ENCODE measurements around the gene ZNF710. TPM values are rescaled to one million over a fixed set of nuclear protein-coding genes. Genes with fewer than 3 reads are reported as not detected.
A peak's percentile ranks its signal among the peaks of the same experiment; 100 is the strongest.

The ZNF710 gene
- total and polyA plus RNA-seq, 2 donors (not counting 3 experiments of a cell fraction or from before 2014, with no cell fraction given) = 8.9 to 32.4 TPM

- no peak overlapping the region for H3K4me2 ChIP-seq (ENCODE audit: insufficient read depth, low read length)
- no peaks in the 10 kb centered on the region for H3K4me1 ChIP-seq (ENCODE audit: control insufficient read depth, extremely low read depth, insufficient read depth, low read length)
- FAIRE-seq (no peak), DNase-seq (ENCODE audit: low read depth, low spot score) (no peak)
- H3K9me3 ChIP-seq (replicated peaks; ENCODE audit: control insufficient read depth, insufficient read depth, low read length) = no peaks in the 10 kb centered on the region
- H3K36me3 ChIP-seq (ENCODE audit: control insufficient read depth in 2 of 2, extremely low read depth in 1 of 2, insufficient read depth in 2 of 2, low read length in 2 of 2) = peaks cover 0 to 36% of the 10 kb centered on the region in 2 experiments
- H4K20me1 ChIP-seq (replicated peaks; ENCODE audit: control insufficient read depth, extremely low read depth, insufficient read depth, low read length) = no peaks in the 10 kb centered on the region
- ChIA-PET CTCF (interaction anchor here (1.5 to 5.0 kb wide), 4 partner anchors 108 to 209 kb away, joined by 3 to 24 read pairs (median 5); partner anchors contain the start of gene AP3S2), POLR2A (interaction anchor here (1.5 kb wide), 1 partner anchor 19 kb away, joined by 5 read pairs; the partner anchor contains the start of gene IDH2)
- no peaks in the 10 kb centered on the region for H3K9me1 ChIP-seq (replicated peaks; ENCODE audit: control insufficient read depth, extremely low read depth, insufficient read depth, low read length)
- intact Hi-C loops (cut with micrococcal nuclease) (no loop called here), dilution Hi-C loops (cut with MboI; ENCODE audit: extremely low pct_ligation_motif_present, low sequenced_read_pairs) (no loop called here)
- no peak overlapping the region for H3K4me3 ChIP-seq (replicated peaks in 1 of 3; ENCODE audit: insufficient read depth in 1 of 3, low read depth in 1 of 3, low read length in 3 of 3)
- no peak overlapping the region for H3K27ac ChIP-seq (ENCODE audit: insufficient read depth, low read depth, low read length)
- H3K9ac ChIP-seq (replicated peaks; ENCODE audit: extremely low read depth, insufficient read depth, low read length) = no peak overlapping the region
- no peaks in the 10 kb centered on the region for H3K79me2 ChIP-seq (ENCODE audit: control insufficient read depth, insufficient read depth, low read length)
- TF ChIP-seq JUN (IDR thresholded peaks at IDR 0.05; ENCODE audit: borderline replicate concordance, insufficient read depth, insufficient read length, low read depth) (no peak), EZH2 (IDR thresholded peaks at IDR 0.05; ENCODE audit: borderline replicate concordance, low read depth, low read length, severe bottlenecking) (no peak), MAX (IDR thresholded peaks at IDR 0.05; ENCODE audit: insufficient read depth, insufficient read length) (no peak), POLR2AphosphoS5 (IDR thresholded peaks at IDR 0.05; ENCODE audit: insufficient read depth, low read depth, low read length) (no peak), POLR2A (IDR thresholded peaks at IDR 0.05; ENCODE audit: low read depth, low read length) (no peak), FOS (IDR thresholded peaks at IDR 0.05; ENCODE audit: borderline replicate concordance, insufficient read depth, low read length) (no peak)
- no peak overlapping the region for H2AFZ ChIP-seq (ENCODE audit: low read depth, low read length)
- no peaks in the 10 kb centered on the region for H3K27me3 ChIP-seq (ENCODE audit: control insufficient read depth in 2 of 2, insufficient read depth in 2 of 2, low read length in 2 of 2)
- BruUV-seq (replicated peaks) = no TSS peak
Measured at GRCh38 chr15:90083419-90083818, 82.3 kb downstream of the ZNF710 start.

GRCh38 chr15:90083954-90084607, 83.0 kb downstream of the ZNF710 start:
- CTCF ChIA-PET = interaction anchor here (0.7 to 5.0 kb wide), 5 partner anchors 9 to 190 kb away, joined by 3 to 24 read pairs (median 3); partner anchors contain the start of genes AP3S2 and IDH2

More at GRCh38 chr15:90083954-90084607, 83.0 kb downstream of the ZNF710 start:
- Histone ChIP-seq H3K27ac (ENCODE audit: insufficient read depth, low read depth, low read length) (no peak overlapping the region), H3K79me2 (ENCODE audit: control insufficient read depth, insufficient read depth, low read length) (no peaks in the 10 kb centered on the region), H3K9me1 (replicated peaks; ENCODE audit: control insufficient read depth, extremely low read depth, insufficient read depth, low read length) (no peaks in the 10 kb centered on the region), H3K9ac (replicated peaks; ENCODE audit: extremely low read depth, insufficient read depth, low read length) (no peak overlapping the region), H3K9me3 (replicated peaks; ENCODE audit: control insufficient read depth, insufficient read depth, low read length) (no peaks in the 10 kb centered on the region), H3K27me3 (ENCODE audit: control insufficient read depth in 2 of 2, insufficient read depth in 2 of 2, low read length in 2 of 2) (no peaks in the 10 kb centered on the region), H3K4me2 (ENCODE audit: insufficient read depth, low read length) (no peak overlapping the region), H3K36me3 (ENCODE audit: control insufficient read depth in 2 of 2, extremely low read depth in 1 of 2, insufficient read depth in 2 of 2, low read length in 2 of 2) (peaks cover 2 to 36% of the 10 kb centered on the region in 2 experiments), H3K4me3 (replicated peaks in 1 of 3; ENCODE audit: insufficient read depth in 1 of 3, low read depth in 1 of 3, low read length in 3 of 3) (no peak overlapping the region), H4K20me1 (replicated peaks; ENCODE audit: control insufficient read depth, extremely low read depth, insufficient read depth, low read length) (no peaks in the 10 kb centered on the region), H2AFZ (ENCODE audit: low read depth, low read length) (no peak overlapping the region), H3K4me1 (ENCODE audit: control insufficient read depth, extremely low read depth, insufficient read depth, low read length) (no peaks in the 10 kb centered on the region)
- BruUV-seq (replicated peaks) = TSS peak; percentile 52
- dilution Hi-C loops (cut with MboI; ENCODE audit: extremely low pct_ligation_motif_present, low sequenced_read_pairs) (no loop called here), intact Hi-C loops (cut with micrococcal nuclease) (no loop called here)
- FAIRE-seq = no peak
- POLR2A ChIA-PET = no interaction called here
- no peak for DNase-seq (ENCODE audit: low read depth, low spot score)
- TF ChIP-seq MAX (IDR thresholded peaks at IDR 0.05; ENCODE audit: insufficient read depth, insufficient read length) = no peak
- TF ChIP-seq POLR2A (IDR thresholded peaks at IDR 0.05; ENCODE audit: low read depth, low read length) = no peak
- TF ChIP-seq FOS (IDR thresholded peaks at IDR 0.05; ENCODE audit: borderline replicate concordance, insufficient read depth, low read length) = no peak
- no peak for TF ChIP-seq GATA2 (IDR thresholded peaks at IDR 0.05; ENCODE audit: insufficient read depth, insufficient read length, low read depth, low read length)
- no peak for TF ChIP-seq EZH2 (IDR thresholded peaks at IDR 0.05; ENCODE audit: borderline replicate concordance, low read depth, low read length, severe bottlenecking)
- TF ChIP-seq POLR2AphosphoS5 (IDR thresholded peaks at IDR 0.05; ENCODE audit: insufficient read depth, low read depth, low read length) = no peak
- no peak for TF ChIP-seq CTCF (IDR thresholded peaks at IDR 0.05; ENCODE audit: extremely low read depth in 1 of 2, insufficient read depth in 1 of 2, low read depth in 1 of 2, low read length in 2 of 2)
- no peak for TF ChIP-seq MYC (IDR thresholded peaks at IDR 0.05; ENCODE audit: low read depth, low read length)
- no peak for TF ChIP-seq JUN (IDR thresholded peaks at IDR 0.05; ENCODE audit: borderline replicate concordance, insufficient read depth, insufficient read length, low read depth)
